ENCODE results near the gene RBP3.

RBP3 gene

GRCh38 chr10:47339186-47339735 lies 8.9 kb upstream of the RBP3 start:
- DNase-seq: no peak

- DNase-seq: no peak
Measured at GRCh38 chr10:47339759-47340607, 8.2 kb upstream of the RBP3 start.

- no peak for DNase-seq
Measured at GRCh38 chr10:47340608-47341170, 7.5 kb upstream of the RBP3 start.

GRCh38 chr10:47344996-47345870 lies 2.9 kb upstream of the RBP3 start:
- no peak for DNase-seq

DNA sequence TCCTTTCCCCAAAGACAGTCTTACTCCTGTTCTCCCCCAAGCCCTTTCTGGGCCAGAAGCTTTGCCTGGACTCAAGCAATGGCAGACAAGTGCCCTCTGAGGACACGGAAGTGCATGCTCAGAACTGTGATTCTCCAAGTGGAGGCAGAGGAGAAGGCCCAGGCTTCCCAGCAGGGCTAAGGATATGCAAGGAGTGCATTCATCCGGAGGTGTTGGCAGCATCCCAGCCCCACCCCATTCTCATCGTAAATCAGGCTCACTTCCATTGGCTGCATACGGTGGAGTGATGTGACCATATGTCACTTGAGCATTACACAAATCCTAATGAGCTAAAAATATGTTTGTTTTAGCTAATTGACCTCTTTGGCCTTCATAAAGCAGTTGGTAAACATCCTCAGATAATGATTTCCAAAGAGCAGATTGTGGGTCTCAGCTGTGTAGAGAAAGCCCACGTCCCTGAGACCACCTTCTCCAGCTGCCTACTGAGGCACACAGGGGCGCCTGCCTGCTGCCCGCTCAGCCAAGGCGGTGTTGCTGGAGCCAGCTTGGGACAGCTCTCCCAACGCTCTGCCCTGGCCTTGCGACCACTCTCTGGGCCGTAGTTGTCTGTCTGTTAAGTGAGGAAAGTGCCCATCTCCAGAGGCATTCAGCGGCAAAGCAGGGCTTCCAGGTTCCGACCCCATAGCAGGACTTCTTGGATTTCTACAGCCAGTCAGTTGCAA lies 1.4 kb upstream of the RBP3 start:
- DNase-seq: no peak

DNA sequence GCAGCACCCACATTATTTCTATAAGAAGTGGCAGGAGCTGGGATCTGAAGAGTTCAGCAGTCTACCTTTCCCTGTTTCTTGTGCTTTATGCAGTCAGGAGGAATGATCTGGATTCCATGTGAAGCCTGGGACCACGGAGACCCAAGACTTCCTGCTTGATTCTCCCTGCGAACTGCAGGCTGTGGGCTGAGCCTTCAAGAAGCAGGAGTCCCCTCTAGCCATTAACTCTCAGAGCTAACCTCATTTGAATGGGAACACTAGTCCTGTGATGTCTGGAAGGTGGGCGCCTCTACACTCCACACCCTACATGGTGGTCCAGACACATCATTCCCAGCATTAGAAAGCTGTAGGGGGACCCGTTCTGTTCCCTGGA lies 874 bp upstream of the RBP3 start:
- DNase-seq: no peak

DNA sequence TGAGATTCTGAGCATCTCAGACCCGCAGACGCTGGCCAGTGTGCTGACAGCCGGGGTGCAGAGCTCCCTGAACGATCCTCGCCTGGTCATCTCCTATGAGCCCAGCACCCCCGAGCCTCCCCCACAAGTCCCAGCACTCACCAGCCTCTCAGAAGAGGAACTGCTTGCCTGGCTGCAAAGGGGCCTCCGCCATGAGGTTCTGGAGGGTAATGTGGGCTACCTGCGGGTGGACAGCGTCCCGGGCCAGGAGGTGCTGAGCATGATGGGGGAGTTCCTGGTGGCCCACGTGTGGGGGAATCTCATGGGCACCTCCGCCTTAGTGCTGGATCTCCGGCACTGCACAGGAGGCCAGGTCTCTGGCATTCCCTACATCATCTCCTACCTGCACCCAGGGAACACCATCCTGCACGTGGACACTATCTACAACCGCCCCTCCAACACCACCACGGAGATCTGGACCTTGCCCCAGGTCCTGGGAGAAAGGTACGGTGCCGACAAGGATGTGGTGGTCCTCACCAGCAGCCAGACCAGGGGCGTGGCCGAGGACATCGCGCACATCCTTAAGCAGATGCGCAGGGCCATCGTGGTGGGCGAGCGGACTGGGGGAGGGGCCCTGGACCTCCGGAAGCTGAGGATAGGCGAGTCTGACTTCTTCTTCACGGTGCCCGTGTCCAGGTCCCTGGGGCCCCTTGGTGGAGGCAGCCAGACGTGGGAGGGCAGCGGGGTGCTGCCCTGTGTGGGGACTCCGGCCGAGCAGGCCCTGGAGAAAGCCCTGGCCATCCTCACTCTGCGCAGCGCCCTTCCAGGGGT lies 703 bp downstream of the RBP3 start:
- no peak for DNase-seq

DNA sequence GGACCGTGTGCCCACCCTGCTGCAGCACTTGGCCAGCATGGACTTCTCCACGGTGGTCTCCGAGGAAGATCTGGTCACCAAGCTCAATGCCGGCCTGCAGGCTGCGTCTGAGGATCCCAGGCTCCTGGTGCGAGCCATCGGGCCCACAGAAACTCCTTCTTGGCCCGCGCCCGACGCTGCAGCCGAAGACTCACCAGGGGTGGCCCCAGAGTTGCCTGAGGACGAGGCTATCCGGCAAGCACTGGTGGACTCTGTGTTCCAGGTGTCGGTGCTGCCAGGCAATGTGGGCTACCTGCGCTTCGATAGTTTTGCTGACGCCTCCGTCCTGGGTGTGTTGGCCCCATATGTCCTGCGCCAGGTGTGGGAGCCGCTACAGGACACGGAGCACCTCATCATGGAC lies 1.4 kb downstream of the RBP3 start:
- no peak for DNase-seq

DNA sequence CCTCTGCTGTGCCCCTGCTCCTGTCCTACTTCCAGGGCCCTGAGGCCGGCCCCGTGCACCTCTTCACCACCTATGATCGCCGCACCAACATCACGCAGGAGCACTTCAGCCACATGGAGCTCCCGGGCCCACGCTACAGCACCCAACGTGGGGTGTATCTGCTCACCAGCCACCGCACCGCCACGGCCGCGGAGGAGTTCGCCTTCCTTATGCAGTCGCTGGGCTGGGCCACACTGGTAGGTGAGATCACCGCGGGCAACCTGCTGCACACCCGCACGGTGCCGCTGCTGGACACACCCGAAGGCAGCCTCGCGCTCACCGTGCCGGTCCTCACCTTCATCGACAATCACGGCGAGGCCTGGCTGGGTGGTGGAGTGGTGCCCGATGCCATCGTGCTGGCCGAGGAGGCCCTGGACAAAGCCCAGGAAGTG lies 1.8 kb downstream of the RBP3 start:
- no peak for DNase-seq

DNA sequence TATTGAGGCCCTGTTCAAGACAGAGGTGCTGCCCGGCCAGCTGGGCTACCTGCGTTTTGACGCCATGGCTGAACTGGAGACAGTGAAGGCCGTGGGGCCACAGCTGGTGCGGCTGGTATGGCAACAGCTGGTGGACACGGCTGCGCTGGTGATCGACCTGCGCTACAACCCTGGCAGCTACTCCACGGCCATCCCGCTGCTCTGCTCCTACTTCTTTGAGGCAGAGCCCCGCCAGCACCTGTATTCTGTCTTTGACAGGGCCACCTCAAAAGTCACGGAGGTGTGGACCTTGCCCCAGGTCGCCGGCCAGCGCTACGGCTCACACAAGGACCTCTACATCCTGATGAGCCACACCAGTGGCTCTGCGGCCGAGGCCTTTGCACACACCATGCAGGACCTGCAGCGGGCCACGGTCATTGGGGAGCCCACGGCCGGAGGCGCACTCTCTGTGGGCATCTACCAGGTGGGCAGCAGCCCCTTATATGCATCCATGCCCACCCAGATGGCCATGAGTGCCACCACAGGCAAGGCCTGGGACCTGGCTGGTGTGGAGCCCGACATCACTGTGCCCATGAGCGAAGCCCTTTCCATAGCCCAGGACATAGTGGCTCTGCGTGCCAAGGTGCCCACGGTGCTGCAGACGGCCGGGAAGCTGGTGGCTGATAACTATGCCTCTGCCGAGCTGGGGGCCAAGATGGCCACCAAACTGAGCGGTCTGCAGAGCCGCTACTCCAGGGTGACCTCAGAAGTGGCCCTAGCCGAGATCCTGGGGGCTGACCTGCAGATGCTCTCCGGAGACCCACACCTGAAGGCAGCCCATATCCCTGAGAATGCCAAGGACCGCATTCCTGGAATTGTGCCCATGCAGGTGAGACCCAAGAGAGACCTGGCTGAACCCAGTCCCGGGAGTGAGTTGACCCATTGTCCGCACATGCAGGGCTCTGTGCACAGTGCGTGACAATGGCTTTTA lies 2.8 kb downstream of the RBP3 start:
- no peak for DNase-seq

- DNase-seq: no peak
Measured at GRCh38 chr10:47351899-47352815, 4.0 kb downstream of the RBP3 start.

GRCh38 chr10:47353351-47353750 lies 5.2 kb downstream of the RBP3 start:
- DNase-seq: no peak

DNA sequence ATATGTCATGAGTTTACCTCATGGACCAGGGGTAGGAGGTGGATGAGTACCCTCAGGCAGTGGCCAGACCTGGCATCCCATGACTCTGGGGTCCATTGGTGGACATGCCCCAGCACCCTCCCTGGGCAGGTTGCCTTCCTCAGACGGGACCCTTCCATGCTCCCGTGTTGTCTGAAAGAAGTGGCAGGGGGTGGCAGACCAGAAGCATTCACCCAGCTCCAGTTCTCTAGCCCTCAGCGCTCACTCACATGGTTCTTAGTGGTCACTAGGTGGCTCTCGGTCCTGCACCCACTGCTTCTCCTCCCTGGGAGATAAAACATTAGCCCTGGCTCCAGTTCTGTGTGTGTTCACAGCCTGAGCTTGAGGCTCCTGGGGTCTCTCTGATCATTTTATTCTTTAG lies 6.0 kb downstream of the RBP3 start:
- DNase-seq: no peak

- no peak for DNase-seq
Measured at GRCh38 chr10:47354900-47355299, 6.7 kb downstream of the RBP3 start.

DNA sequence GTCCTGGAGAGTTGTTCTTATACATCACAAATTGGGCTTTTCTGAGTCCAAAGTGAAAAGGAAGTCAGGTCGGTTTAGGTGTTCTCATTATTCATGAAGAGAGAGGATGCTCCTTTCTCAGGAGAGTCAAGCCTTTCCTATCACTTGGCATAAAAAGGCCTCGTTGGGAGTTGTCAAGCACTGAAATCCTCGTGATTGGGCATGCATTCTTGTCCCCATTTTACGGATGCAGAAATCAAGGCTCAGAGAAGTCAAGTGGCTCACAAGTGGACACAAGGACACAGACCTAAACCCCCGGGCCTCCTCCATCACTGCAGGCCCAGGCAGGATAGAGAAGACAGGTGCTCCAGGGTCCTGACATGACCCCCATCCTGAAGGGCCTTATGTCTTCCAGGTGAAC lies 8.5 kb downstream of the RBP3 start:
- no peak for DNase-seq

DNA sequence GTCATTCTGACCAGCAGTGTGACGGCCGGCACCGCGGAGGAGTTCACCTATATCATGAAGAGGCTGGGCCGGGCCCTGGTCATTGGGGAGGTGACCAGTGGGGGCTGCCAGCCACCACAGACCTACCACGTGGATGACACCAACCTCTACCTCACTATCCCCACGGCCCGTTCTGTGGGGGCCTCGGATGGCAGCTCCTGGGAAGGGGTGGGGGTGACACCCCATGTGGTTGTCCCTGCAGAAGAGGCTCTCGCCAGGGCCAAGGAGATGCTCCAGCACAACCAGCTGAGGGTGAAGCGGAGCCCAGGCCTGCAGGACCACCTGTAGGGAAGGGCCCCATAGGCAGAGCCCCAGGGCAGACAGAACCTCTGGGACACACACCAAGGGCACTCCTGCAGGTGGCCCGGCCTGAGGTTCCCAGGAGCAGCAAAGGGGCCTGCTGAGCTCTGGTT lies 9.0 kb downstream of the RBP3 start:
- no peak for DNase-seq

- no peak for DNase-seq
Measured at GRCh38 chr10:47357911-47358310, 9.7 kb downstream of the RBP3 start.

DNA sequence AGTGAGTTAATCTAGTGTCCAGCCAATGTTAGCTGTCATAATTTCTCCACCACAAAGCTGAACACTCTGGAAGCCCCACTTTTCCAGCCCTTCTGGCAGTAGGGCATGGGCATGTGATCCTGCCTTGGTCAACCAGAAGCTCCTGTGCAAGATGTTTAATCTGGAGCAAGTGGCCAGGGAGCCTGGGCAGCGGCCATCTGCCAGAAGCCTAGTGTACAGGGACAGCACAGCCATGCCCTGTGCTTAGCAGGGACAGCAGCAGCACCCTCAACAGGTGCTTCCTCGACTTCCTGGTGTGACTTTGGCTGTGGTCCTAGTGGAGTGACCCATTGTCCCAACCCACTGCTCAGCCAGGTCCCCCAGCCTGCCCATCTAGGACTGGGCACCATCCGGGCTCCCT lies 10.3 kb downstream of the RBP3 start:
- DNase-seq: no peak

DNA sequence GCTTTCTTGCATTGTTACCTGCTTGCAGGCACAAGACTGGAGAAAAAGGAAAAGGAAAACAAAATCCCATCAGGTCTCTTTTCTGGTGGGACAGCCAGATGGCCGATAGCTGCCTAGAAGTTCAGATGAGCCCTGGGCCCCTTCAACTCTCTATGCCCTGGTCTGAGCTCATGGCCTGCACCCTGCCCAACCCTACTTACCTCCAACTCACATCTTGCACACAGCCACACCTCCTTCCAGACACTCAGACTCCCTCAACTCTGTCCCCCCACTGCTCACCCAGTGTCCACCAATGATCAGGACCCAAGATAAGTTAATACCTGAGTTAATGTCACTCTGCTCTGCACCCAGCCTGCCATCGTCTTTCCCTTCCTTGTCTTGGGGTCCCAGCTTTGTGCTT lies 10.9 kb downstream of the RBP3 start:
- no peak for DNase-seq

Data from NCI-H2081 treated with DMSO at 0.1 percent for 48 hours (cell line).